H9 (cell line): Measurements from ENCODE around the gene RAB29. TPM values are rescaled to one million over a fixed set of nuclear protein-coding genes. Genes with fewer than 3 reads are reported as not detected.

Source experiments
- DNase-seq: peaks from one replicate; pipeline ENCODE4 v3.0.0-alpha.2; 2017
- H2AFZ ChIP-seq: one replicate; pipeline ENCODE4 v1.6.1; 2013; ENCODE audit warnings: mild to moderate bottlenecking, low read length, control low read depth, moderate library complexity
- H2AK5ac ChIP-seq: 2 replicates; pipeline ENCODE4 v1.6.1; 2013; ENCODE audit warnings: low read length, control low read depth, mixed read lengths; ENCODE audit not compliant: insufficient read length
- H2BK120ac ChIP-seq: one replicate; pipeline ENCODE4 v1.6.1; 2013; ENCODE audit warnings: low read depth, mild to moderate bottlenecking, low read length, control low read depth, inconsistent platforms; ENCODE audit not compliant: poor library complexity, severe bottlenecking
- H2BK12ac ChIP-seq: 2 replicates; pipeline ENCODE4 v1.6.1; 2013; ENCODE audit warnings: low read length, control low read depth, mixed read lengths, low read depth; ENCODE audit not compliant: insufficient read length
- H2BK15ac ChIP-seq: 2 replicates; pipeline ENCODE4 v1.6.1; 2013; ENCODE audit warnings: low read depth, low read length, control low read depth
- H2BK20ac ChIP-seq: one replicate; pipeline ENCODE4 v1.6.1; 2013; ENCODE audit warnings: low read depth, mild to moderate bottlenecking, low read length, control low read depth, inconsistent platforms; ENCODE audit not compliant: poor library complexity, severe bottlenecking
- H2BK5ac ChIP-seq: 2 replicates; pipeline ENCODE4 v1.6.1; 2013; ENCODE audit warnings: low read length, control low read depth, mixed read lengths; ENCODE audit not compliant: insufficient read length
- H3K14ac ChIP-seq: 2 replicates; pipeline ENCODE4 v1.6.1; 2013; ENCODE audit warnings: low read length, control low read depth; ENCODE audit not compliant: insufficient read depth
- H3K18ac ChIP-seq: 2 replicates; pipeline ENCODE4 v1.6.1; 2013; ENCODE audit warnings: low read depth, mild to moderate bottlenecking, mixed read lengths, low read length, control low read depth; ENCODE audit not compliant: insufficient read length
- H3K23ac ChIP-seq: 2 replicates; pipeline ENCODE4 v1.6.1; 2013; ENCODE audit warnings: low read length, control low read depth, mixed read lengths, low read depth; ENCODE audit not compliant: insufficient read length
- H3K23me2 ChIP-seq: 2 replicates; pipeline ENCODE4 v1.6.1; 2013; ENCODE audit warnings: low read depth, mild to moderate bottlenecking, mixed read lengths, low read length, control low read depth; ENCODE audit not compliant: insufficient read length, poor library complexity, severe bottlenecking
- H3K27ac ChIP-seq: 2 replicates; pipeline ENCODE4 v1.5.1; 2013; ENCODE audit warnings: low read length, control low read depth, mixed read lengths, low read depth; ENCODE audit not compliant: insufficient read length
- H3K27me3 ChIP-seq: 2 replicates; pipeline ENCODE4 v1.6.1; 2013; ENCODE audit warnings: low read length, control low read depth, inconsistent platforms; ENCODE audit not compliant: insufficient read depth
- H3K4ac ChIP-seq: 2 replicates; pipeline ENCODE4 v1.6.1; 2013; ENCODE audit warnings: low read depth, mild to moderate bottlenecking, control low read depth, inconsistent platforms, low read length, moderate library complexity
- H3K4me1 ChIP-seq: 2 replicates; pipeline ENCODE4 v1.6.1; 2013; ENCODE audit warnings: low read length, control low read depth, inconsistent platforms; ENCODE audit not compliant: insufficient read depth
- H3K4me2 ChIP-seq: 2 replicates; pipeline ENCODE4 v1.6.1; 2013; ENCODE audit warnings: low read length, control low read depth, mixed read lengths; ENCODE audit not compliant: insufficient read length, insufficient read depth
- H3K56ac ChIP-seq: 2 replicates; pipeline ENCODE4 v1.6.1; 2013; ENCODE audit warnings: low read depth, mild to moderate bottlenecking, mixed read lengths, low read length, control low read depth; ENCODE audit not compliant: insufficient read length
- H3K79me1 ChIP-seq: 2 replicates; pipeline ENCODE4 v1.6.1; 2013; ENCODE audit warnings: low read depth, mild to moderate bottlenecking, moderate library complexity, low read length, control low read depth, inconsistent platforms; ENCODE audit not compliant: insufficient read depth, poor library complexity, severe bottlenecking
- H3K79me2 ChIP-seq: 2 replicates; pipeline ENCODE4 v1.6.1; 2013; ENCODE audit warnings: low read length, control low read depth, inconsistent platforms; ENCODE audit not compliant: insufficient read depth
- H3K9ac ChIP-seq: 2 replicates; pipeline ENCODE4 v1.6.1; 2013; ENCODE audit warnings: low read length, control low read depth, mixed read lengths; ENCODE audit not compliant: insufficient read length; ENCODE audit errors: extremely low read depth
- H3K9me3 ChIP-seq: one replicate; pipeline ENCODE4 v1.6.1; 2013; ENCODE audit warnings: low read depth, low read length, inconsistent platforms; ENCODE audit not compliant: control insufficient read depth
- H3T11ph ChIP-seq: one replicate; pipeline ENCODE4 v1.6.1; 2013; ENCODE audit warnings: mild to moderate bottlenecking, low read length, control low read depth, inconsistent platforms
- H4K20me1 ChIP-seq: one replicate; pipeline ENCODE4 v1.6.1; 2013; ENCODE audit not compliant: control insufficient read depth, insufficient read length, insufficient read depth
- H4K5ac ChIP-seq: 2 replicates; pipeline ENCODE4 v1.6.1; 2013; ENCODE audit warnings: low read depth, mild to moderate bottlenecking, mixed read lengths, low read length, control low read depth; ENCODE audit not compliant: insufficient read length
- H4K8ac ChIP-seq: replicated peaks from 2 replicates; pipeline ENCODE4 v1.6.1; 2013; ENCODE audit warnings: low read length, control low read depth, mixed read lengths, low read depth; ENCODE audit not compliant: insufficient read length
- H4K91ac ChIP-seq: 2 replicates; pipeline ENCODE4 v1.6.1; 2013; ENCODE audit warnings: low read depth, mild to moderate bottlenecking, moderate library complexity, mixed read lengths, low read length, control low read depth; ENCODE audit not compliant: insufficient read length
- H3K27ac Mint-ChIP-seq, 3 experiments: 2 replicates in 2 of 3; 3 replicates in 1 of 3; pipeline ENCODE4 v1.8.0; 2020 to 2021; ENCODE audit warnings: mixed read lengths in 3 of 3, mild to moderate bottlenecking in 1 of 3, moderate library complexity in 1 of 3
- H3K27me3 Mint-ChIP-seq: 2 replicates; pipeline ENCODE4 v1.8.0; 2021; ENCODE audit warnings: low read depth, mild to moderate bottlenecking, moderate library complexity, mixed read lengths
- H3K36me3 Mint-ChIP-seq, 3 experiments: 2 replicates in 2 of 3; 3 replicates in 1 of 3; pipeline ENCODE4 v1.8.0; 2020 to 2021; ENCODE audit warnings: low read depth in 3 of 3, mixed read lengths in 3 of 3; ENCODE audit not compliant: insufficient read depth in 1 of 3
- H3K4me1 Mint-ChIP-seq, 2 experiments: 2 replicates each; pipeline ENCODE4 v1.8.0; 2020; ENCODE audit warnings: mixed read lengths in 2 of 2
- H3K4me3 Mint-ChIP-seq, 2 experiments: 2 replicates in 1 of 2; 3 replicates in 1 of 2; pipeline ENCODE4 v1.8.0; 2020 to 2021; ENCODE audit warnings: mild to moderate bottlenecking in 2 of 2, mixed read lengths in 2 of 2, moderate library complexity in 1 of 2
- H3K9me3 Mint-ChIP-seq, 2 experiments: 2 replicates in 1 of 2; 3 replicates in 1 of 2; pipeline ENCODE4 v1.8.0; 2020; ENCODE audit warnings: mild to moderate bottlenecking in 2 of 2, mixed read lengths in 2 of 2, moderate library complexity in 1 of 2
- WGBS: extraction: QIAGEN DNeasy Blood & Tissue Kit; methylation state at CpG from one replicate; pipeline ENCODE4 v1.1.7; 2013; ENCODE audit warnings: missing lambda C conversion rate, low lambda C conversion rate, mixed read lengths; ENCODE audit not compliant: insufficient read length; ENCODE audit errors: extremely low coverage; 5-methylcytosine and 5-hydroxymethylcytosine counted together
- total RNA-seq: library from RNA; stranded (reverse); gene quantifications from 2 replicates; pipeline ENCODE4 v1.2.1, GENCODE V29; 2021
- TF ChIP-seq, protein P1 (sequence below): fragments of 200-600 bp; sonication (generic); conservative IDR thresholded peaks from 3 replicates; pipeline ENCODE4 v1.8.0; 2021; ENCODE audit warnings: antibody characterized with exemption, mild to moderate bottlenecking

The RAB29 gene
- total RNA-seq, 1 experiment from 2014 or later = 4.2 TPM

DNA sequence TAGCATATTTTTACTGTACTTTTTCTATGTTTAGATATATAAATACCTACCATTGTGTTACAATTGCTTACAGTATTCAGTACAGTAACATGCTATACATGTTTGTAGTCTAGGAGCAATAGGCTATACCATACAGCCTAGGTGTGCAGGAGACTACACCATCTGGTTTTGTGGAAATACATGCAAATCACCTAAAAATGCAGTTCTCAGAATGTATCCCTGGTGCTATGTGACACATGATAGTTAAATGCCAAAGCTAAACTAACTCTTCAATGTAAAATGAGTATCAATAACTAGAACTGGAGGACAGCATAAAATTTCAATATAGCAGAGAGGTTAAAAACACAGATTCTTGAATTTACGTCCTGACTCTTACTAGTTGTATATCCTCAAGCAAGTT lies 40.1 kb downstream of the RAB29 start:
- Histone ChIP-seq H3K23me2 (no peaks in the 10 kb centered on the region), H3K4me1 (no peaks in the 10 kb centered on the region), H3K56ac (no peak overlapping the region), H3K18ac (no peak overlapping the region), H3K4ac (no peak overlapping the region), H2BK5ac (no peak overlapping the region), H4K5ac (no peak overlapping the region), H4K20me1 (no peaks in the 10 kb centered on the region), H3K4me2 (no peak overlapping the region), H3K79me2 (peaks cover 38% of the 10 kb centered on the region; the same call in 1 of the 2 replicates), H3K14ac (no peak overlapping the region), H2BK12ac (no peak overlapping the region), H2BK15ac (no peak overlapping the region), H3K9ac (no peak overlapping the region), H3K79me1 (peaks cover 9% of the 10 kb centered on the region), H3K9me3 (no peaks in the 10 kb centered on the region), H2BK120ac (no peak overlapping the region), H3T11ph (no peak overlapping the region), H3K23ac (no peak overlapping the region), H3K27me3 (no peaks in the 10 kb centered on the region), H4K8ac (no peak overlapping the region), H2AFZ (no peak overlapping the region), H2AK5ac (no peak overlapping the region), H3K27ac (no peak overlapping the region), H2BK20ac (no peak overlapping the region), H4K91ac (no peak overlapping the region)
- Mint-ChIP-seq H3K4me3 (no peak overlapping the region), H3K27me3 (no peaks in the 10 kb centered on the region), H3K27ac (peak overlapping the region in 1 of 3 experiments; percentile 20; a peak in 1 of 7 replicates), H3K4me1 (peaks cover 0 to 2% of the 10 kb centered on the region in 2 experiments; a peak in 3 of 4 replicates), H3K9me3 (no peaks in the 10 kb centered on the region), H3K36me3 (peaks cover 8 to 43% (median 35%) of the 10 kb centered on the region in 3 experiments; a peak in 6 of 7 replicates)
- no CpG with 5 or more reads among the region's 1 CpG for WGBS
- DNase-seq = no peak
- TF ChIP-seq, protein P1, sequence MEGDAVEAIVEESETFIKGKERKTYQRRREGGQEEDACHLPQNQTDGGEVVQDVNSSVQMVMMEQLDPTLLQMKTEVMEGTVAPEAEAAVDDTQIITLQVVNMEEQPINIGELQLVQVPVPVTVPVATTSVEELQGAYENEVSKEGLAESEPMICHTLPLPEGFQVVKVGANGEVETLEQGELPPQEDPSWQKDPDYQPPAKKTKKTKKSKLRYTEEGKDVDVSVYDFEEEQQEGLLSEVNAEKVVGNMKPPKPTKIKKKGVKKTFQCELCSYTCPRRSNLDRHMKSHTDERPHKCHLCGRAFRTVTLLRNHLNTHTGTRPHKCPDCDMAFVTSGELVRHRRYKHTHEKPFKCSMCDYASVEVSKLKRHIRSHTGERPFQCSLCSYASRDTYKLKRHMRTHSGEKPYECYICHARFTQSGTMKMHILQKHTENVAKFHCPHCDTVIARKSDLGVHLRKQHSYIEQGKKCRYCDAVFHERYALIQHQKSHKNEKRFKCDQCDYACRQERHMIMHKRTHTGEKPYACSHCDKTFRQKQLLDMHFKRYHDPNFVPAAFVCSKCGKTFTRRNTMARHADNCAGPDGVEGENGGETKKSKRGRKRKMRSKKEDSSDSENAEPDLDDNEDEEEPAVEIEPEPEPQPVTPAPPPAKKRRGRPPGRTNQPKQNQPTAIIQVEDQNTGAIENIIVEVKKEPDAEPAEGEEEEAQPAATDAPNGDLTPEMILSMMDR = no peak
